NCI-H510A (cell line): ENCODE results near the gene RHOBTB1.
"Not testable (repeated sequence)": the region's sequence is repeated elsewhere in the genome, so short reads cannot be mapped to it uniquely, and the experiment has no call there.

Experiments
- DNase-seq: peaks from one replicate; lab custom pipeline; 2025; lab: John Stamatoyannopoulos, UW

RHOBTB1 gene

GRCh38 chr10:60863796-60864195 lies 80.2 kb downstream of the RHOBTB1 start:
- no peak for DNase-seq

- no peak for DNase-seq
Observed at GRCh38 chr10:60862517-60862916, 81.5 kb downstream of the RHOBTB1 start.

- no peak for DNase-seq
Observed at GRCh38 chr10:60856405-60856804, 87.6 kb downstream of the RHOBTB1 start.

- no peak for DNase-seq
Observed at GRCh38 chr10:60853637-60854036, 90.3 kb downstream of the RHOBTB1 start.

GRCh38 chr10:60853107-60853506 lies 90.9 kb downstream of the RHOBTB1 start:
- DNase-seq: no peak

GRCh38 chr10:60849740-60850139 lies 94.2 kb downstream of the RHOBTB1 start:
- DNase-seq: no peak

- no peak for DNase-seq
Observed at GRCh38 chr10:60849217-60849616, 94.8 kb downstream of the RHOBTB1 start.

- DNase-seq: no peak
Observed at GRCh38 chr10:60848680-60849079, 95.3 kb downstream of the RHOBTB1 start.

GRCh38 chr10:60848126-60848525 lies 95.9 kb downstream of the RHOBTB1 start:
- no peak for DNase-seq

GRCh38 chr10:60846173-60846572 lies 97.8 kb downstream of the RHOBTB1 start:
- DNase-seq: no peak

GRCh38 chr10:60845038-60845437 lies 98.9 kb downstream of the RHOBTB1 start:
- DNase-seq: no peak

GRCh38 chr10:60842694-60843093 lies 101.3 kb downstream of the RHOBTB1 start:
- no peak for DNase-seq

GRCh38 chr10:60841227-60841626 lies 102.8 kb downstream of the RHOBTB1 start:
- DNase-seq: not testable (repeated sequence)

GRCh38 chr10:60835049-60835448 lies 108.9 kb downstream of the RHOBTB1 start:
- DNase-seq: no peak

- no peak for DNase-seq
Observed at GRCh38 chr10:60834401-60834800, 109.6 kb downstream of the RHOBTB1 start.

GRCh38 chr10:60832136-60832535 lies 111.8 kb downstream of the RHOBTB1 start:
- not testable (repeated sequence) for DNase-seq

GRCh38 chr10:60828489-60828852 lies 115.5 kb downstream of the RHOBTB1 start:
- no peak for DNase-seq

- DNase-seq: no peak
Observed at GRCh38 chr10:60827791-60828488, 116.0 kb downstream of the RHOBTB1 start.

GRCh38 chr10:60825520-60825919 lies 118.5 kb downstream of the RHOBTB1 start:
- no peak for DNase-seq

- DNase-seq: no peak
Observed at GRCh38 chr10:60823324-60823723, 120.7 kb downstream of the RHOBTB1 start.

- DNase-seq: no peak
Observed at GRCh38 chr10:60822809-60823208, 121.2 kb downstream of the RHOBTB1 start.

- no peak for DNase-seq
Observed at GRCh38 chr10:60821656-60822055, 122.3 kb downstream of the RHOBTB1 start.

GRCh38 chr10:60820093-60820754 lies 123.8 kb downstream of the RHOBTB1 start:
- no peak for DNase-seq
